G401 (cell line): ENCODE data around the gene PTPRM. TPM values are rescaled to one million over a fixed set of nuclear protein-coding genes. Genes with fewer than 3 reads are reported as not detected.

Experiments
- DNase-seq: peaks from one replicate; pipeline ENCODE4 v3.0.0-alpha.2; 2015; ENCODE audit warnings: low spot score
- in situ Hi-C: cut with HindIII; loops from 2 replicates; pipeline ENCODE4 v1.10.0; 2016; ENCODE audit warnings: low sequenced_read_pairs, mixed read lengths
- total RNA-seq: library from RNA; depleted of rRNA; stranded (reverse); fragments of >200 nt; shearing (Covaris generic); gene quantifications from 2 replicates; pipeline ENCODE4 v1.2.3, GENCODE V29; 2014

The PTPRM gene
- total RNA-seq, 1 experiment from 2014 or later = not detected

- in situ Hi-C loops = no loop called here
- no peak for DNase-seq
Observed at GRCh38 chr18:8139891-8140406, 572.8 kb downstream of the PTPRM start.

DNA sequence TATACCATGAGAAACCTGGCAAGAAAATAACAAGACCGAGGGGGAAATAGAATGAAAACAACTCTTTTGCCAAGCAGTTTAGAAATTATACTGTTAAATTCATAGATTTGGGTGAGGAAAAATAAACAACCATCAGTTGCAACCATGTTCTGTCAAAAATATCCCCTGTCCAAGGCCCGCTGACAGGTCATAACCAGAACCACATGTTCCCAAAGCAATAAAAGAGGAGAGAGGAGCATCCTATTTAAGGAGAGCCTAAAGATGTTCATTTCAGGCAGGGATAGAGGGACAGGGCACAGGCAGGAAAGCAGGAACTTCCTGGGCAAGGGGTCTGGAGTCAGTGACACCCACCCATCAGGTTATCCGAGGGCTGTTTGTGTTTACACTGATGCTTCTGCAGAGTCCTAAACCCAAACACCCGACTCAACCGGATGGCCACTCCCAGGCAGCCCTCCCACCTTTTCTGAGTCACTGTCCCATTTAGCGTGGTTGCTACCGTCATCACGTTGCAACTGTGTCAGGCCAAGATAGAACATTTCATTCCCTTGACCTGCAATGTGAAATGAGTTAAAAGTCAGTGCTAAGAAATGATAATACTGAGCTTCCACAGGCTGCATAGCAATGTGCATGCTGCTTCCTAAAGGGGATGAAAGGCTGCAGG, 573.9 kb downstream of the PTPRM start:
- in situ Hi-C loops = no loop called here
- DNase-seq = no peak

GRCh38 chr18:8142131-8142711, 575.1 kb downstream of the PTPRM start:
- DNase-seq = no peak

GRCh38 chr18:8142932-8143331, 575.8 kb downstream of the PTPRM start:
- DNase-seq = no peak
- in situ Hi-C loops = no loop called here

More at GRCh38 chr18:8142131-8142711, 575.1 kb downstream of the PTPRM start:
- in situ Hi-C loops = no loop called here

DNA sequence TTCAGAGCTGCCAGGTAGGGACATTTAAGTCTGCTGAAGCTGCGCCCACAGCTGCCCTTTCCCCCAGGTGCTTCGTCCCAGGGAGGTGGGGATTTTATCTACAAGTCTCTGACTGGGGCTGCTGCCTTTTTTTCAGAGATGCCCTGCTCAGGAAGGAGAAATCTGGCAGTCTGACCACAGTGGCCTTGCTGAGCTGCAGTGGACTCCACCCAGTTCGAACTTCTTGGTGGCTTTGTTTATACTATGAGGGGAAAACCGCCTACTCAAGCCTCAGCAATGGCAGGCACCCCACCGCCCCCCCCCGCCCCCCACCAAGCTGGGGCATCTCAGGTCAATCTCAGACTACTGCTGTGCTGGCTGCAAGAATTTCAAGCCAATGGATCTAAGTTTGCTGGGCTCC, 584.1 kb downstream of the PTPRM start:
- in situ Hi-C loops = no loop called here
- no peak for DNase-seq

DNA sequence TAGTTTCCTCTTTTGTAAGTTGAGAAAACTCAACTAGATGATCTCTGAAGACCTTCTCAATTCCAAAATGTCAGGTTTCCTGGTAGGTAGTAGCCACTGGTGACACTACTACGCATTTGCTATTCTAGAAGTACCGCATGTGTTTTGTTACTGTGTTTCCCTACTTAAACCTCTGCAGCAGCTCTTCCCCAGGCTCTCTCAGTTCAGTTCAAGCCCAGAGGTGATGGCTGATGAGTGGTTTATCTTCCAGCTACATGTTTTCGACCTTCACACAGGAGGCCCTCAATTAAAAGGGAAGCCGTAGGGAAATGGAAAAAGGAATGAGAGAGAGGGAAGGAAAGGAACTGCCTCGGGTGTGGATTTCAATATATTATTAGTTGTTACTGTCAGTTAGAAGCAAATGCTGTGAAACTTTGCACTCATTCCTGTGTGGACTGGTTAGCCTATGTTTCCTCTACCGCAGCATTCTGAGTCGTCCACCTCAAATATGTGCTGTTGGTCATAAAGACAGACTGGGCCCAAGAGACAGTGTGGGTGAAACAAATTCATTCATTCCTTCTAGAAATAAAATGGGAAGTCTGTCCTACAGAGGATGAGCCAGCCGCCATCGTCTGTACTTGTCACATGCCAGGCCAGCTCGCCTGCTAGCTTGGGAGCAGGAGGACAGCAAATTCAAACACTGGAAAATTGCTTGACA, 586.9 kb downstream of the PTPRM start:
- in situ Hi-C loops = no loop called here

DNA sequence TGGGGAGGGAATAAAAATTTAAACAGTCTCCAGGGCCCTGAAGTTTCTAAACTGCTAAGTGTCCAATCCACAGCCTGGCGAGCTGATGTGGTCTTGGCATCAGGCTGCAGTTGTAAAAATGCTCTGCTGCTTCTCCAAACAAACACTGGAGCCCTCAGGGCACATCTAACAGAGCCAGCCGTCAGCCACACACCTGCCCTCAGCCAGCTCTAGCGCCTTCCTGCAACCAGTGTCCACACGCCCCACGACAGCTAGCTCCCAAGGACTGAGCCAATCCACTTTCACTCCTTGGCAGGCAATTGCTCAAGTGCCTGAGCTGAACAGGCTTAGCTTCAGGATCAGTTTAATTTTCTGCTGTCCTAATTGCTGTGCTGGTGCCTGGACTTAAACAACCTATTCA, 595.7 kb downstream of the PTPRM start:
- no peak for DNase-seq
- in situ Hi-C loops = no loop called here

More for the DNA sequence above, 586.9 kb downstream of the PTPRM start:
- DNase-seq = no peak

GRCh38 chr18:8163286-8163959, 596.3 kb downstream of the PTPRM start:
- in situ Hi-C loops = no loop called here

DNA sequence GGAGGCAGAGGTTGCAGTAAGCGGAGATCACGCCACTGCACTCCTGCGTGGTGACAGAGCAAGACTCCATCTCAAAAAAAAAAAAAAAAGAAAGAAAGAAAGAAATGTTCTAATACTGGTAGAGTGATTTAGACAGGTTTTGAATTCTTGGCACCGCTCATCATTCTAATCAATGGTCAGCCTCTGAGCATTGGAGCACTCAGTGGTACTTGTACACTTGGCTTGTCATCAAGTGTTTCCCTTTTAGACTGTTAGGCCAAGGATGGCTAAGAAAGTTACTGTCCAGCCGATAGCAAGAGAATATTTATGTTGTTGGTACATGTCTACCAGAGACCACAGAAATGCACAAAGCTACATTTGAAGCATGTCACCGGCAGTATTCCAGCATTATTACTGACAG, 598.0 kb downstream of the PTPRM start:
- DNase-seq = no peak

More at GRCh38 chr18:8163286-8163959, 596.3 kb downstream of the PTPRM start:
- no peak for DNase-seq

GRCh38 chr18:8167026-8167425, 599.9 kb downstream of the PTPRM start:
- DNase-seq = no peak
- in situ Hi-C loops = no loop called here

More for the DNA sequence above, 598.0 kb downstream of the PTPRM start:
- in situ Hi-C loops = no loop called here

- in situ Hi-C loops = no loop called here
- DNase-seq = no peak
Observed at GRCh38 chr18:8167673-8168072, 600.6 kb downstream of the PTPRM start.

GRCh38 chr18:8169722-8170121, 602.6 kb downstream of the PTPRM start:
- in situ Hi-C loops = no loop called here
- no peak for DNase-seq

DNA sequence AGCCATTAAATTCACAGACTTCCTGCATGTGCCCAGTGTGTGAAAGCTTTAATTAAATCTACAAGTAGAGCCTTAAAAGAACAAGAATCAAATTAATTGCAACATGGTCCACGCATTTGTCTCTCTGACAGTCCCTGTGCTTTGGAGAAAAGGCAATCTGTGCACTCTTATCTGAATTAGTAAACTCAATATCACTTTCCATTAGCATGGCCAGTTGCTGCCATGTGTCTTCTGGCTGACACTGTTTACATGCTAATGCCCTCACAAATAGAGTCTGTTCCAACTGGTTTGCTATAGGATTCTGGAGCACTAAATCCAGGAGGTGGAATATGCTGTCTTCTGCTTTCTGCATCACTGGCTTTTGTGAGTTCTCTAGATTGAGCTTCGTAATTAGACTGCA, 607.7 kb downstream of the PTPRM start:
- in situ Hi-C loops = no loop called here
- no peak for DNase-seq

- in situ Hi-C loops = no loop called here
- no peak for DNase-seq
Observed at GRCh38 chr18:8175501-8176061, 608.5 kb downstream of the PTPRM start.

- in situ Hi-C loops = no loop called here
- DNase-seq = no peak
Observed at GRCh38 chr18:8176109-8176508, 609.0 kb downstream of the PTPRM start.

DNA sequence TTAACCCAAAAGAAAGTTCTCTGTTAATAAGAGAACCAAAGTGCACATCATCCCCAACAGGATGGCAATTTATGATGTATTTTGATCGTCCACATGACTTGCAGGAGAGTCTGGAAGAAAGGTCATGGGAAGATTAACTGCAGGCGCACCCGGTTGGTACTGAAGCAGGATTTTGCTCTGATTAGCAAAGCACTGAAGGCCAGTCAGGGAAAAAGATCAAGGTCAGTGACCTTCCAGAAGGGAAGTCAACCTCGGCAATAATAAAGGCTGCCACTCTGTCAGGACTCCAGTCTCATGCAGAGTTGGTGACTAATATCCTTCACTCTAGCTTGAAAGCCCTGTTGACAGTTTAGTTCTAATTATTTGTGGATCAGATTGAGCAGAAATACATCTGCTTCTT, 609.4 kb downstream of the PTPRM start:
- no peak for DNase-seq
- in situ Hi-C loops = no loop called here

DNA sequence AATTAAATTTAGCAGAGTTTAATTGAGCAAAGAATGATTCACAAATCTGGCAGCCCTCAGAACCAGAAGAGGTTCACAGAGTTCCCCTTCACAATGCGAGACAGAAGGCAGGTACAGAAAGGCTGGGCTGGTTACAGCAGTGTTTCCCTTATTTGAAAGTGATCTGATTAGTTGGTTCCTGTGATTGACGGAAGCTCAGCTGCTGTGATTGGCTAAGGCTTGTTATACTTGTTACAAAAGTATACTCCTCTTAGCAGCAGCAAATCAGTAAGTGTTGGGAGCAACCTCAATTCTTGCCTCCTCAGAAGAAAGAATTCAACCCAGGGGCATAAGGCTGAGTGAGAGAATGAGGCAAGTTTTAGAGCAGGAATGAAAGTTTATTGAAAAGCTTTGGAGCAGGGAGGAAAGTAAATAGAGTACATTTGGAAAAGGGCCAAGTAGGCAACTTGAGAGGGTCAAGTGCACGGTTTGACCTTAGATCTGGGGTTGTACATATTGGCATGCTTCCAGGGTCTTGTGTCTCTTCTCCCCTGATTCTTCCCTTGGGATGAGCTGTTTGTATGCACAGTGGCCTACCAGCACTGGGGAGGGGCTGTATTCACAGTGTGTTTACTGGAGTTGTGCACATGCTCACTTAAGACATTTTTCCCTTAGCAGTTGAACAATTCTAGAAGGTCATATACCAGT, 610.4 kb downstream of the PTPRM start:
- in situ Hi-C loops = no loop called here

DNA sequence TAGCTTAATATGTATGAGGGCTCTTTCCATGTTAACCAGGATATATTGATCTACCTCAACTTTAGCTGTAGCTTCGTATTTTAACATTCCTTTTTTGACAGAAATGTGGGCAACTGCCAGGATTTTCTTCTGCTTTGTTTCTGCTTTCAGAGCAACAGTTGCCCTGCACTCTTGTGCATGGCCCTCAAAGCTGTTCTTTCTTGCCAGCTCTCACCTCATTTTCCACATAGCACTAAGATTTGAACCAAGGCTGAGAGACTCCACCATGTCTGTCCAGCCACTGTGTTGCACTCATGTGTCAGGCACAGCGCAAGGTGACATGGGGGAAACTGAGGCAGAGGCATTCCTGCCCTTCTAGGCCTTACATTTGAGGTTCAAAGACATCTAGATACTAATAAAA, 619.3 kb downstream of the PTPRM start:
- in situ Hi-C loops = no loop called here
- no peak for DNase-seq

More for the DNA sequence above, 610.4 kb downstream of the PTPRM start:
- no peak for DNase-seq

DNA sequence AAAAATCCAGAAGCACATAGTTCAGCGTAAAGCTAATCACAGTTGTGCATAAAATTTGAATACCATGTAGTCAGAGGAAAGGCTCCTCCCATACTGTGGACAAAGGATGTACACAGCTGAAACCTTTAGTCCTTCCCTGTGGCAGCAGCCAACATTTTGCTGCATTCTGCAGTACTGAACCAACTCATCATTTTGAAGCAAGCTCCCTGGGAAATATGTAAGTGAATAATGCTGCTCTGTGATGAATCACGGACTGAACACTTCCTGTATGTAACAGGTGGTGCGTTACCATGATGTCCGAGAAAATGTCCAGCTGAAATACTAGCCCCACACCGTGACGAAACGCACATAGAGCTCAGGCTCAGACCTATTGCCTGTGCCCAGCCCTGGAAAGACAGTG, 621.1 kb downstream of the PTPRM start:
- DNase-seq = no peak
- in situ Hi-C loops = no loop called here
